Measurements from ENCODE around the gene PTPRE. TPM values are rescaled to one million over a fixed set of nuclear protein-coding genes. Genes with fewer than 3 reads are reported as not detected.

PTPRE gene
- total RNA-seq, 1 experiment from 2014 or later = 0.70 TPM

DNA sequence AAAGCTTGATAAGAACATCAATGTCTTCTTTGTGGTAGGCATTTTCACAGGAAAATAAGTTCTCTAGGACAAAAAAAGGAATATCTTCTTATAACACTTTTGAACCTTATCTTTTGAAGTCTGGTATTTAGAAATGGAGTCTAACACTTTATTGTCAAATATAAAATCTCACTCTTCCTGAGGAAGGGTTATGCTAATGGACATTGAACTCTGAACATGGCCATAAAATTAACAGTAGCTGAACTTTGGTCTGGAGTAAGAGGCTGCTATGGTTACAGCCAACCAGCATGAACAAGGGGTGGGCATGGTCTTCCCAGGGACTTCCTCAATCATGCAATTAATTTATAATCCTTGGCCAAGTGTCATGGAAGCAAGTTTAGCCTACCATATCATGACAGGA is 14.2 kb upstream of the PTPRE start, which contains the start of gene CLRN3:
Gene CLRN3 (minus strand): TSS at position 199 of the 400 bp plus-strand sequence. CDS start 157 bp downstream, at position 42.
- Histone ChIP-seq H2AFZ (ENCODE audit: low read length) (no peak within 1 kb of the TSS), H3K27me3 (ENCODE audit: insufficient read depth, low read length) (no peaks in the 10 kb centered on the region), H2AK5ac (ENCODE audit: insufficient read length, low read length) (no peak within 1 kb of the TSS), H3K79me1 (ENCODE audit: insufficient read depth, low read depth, low read length, poor library complexity, severe bottlenecking) (no peaks in the 10 kb centered on the region), H2BK12ac (ENCODE audit: insufficient read length, low read depth, low read length) (no peak within 1 kb of the TSS), H3K18ac (ENCODE audit: insufficient read length, low read depth, low read length) (no peak within 1 kb of the TSS), H3K27ac (ENCODE audit: insufficient read length, low read depth, low read length) (no peak within 1 kb of the TSS), H3K4ac (ENCODE audit: low read depth, low read length) (no peak within 1 kb of the TSS), H3K56ac (ENCODE audit: insufficient read length, low read depth, low read length) (no peak within 1 kb of the TSS), H3T11ph (ENCODE audit: low read length) (no peak within 1 kb of the TSS), H2BK20ac (ENCODE audit: low read depth, low read length, poor library complexity, severe bottlenecking) (no peak within 1 kb of the TSS), H2BK15ac (ENCODE audit: low read depth, low read length) (no peak within 1 kb of the TSS), H3K79me2 (ENCODE audit: insufficient read depth, low read length) (no peaks in the 10 kb centered on the region), H3K4me1 (ENCODE audit: insufficient read depth, low read length) (no peaks in the 10 kb centered on the region), H4K20me1 (ENCODE audit: control insufficient read depth, insufficient read depth, insufficient read length) (no peaks in the 10 kb centered on the region), H2BK120ac (ENCODE audit: low read depth, low read length, poor library complexity, severe bottlenecking) (no peak within 1 kb of the TSS), H4K91ac (ENCODE audit: insufficient read length, low read depth, low read length) (no peak within 1 kb of the TSS), H3K23ac (ENCODE audit: insufficient read length, low read depth, low read length) (no peak within 1 kb of the TSS), H3K9me3 (ENCODE audit: control insufficient read depth, low read depth, low read length) (no peaks in the 10 kb centered on the region), H4K8ac (replicated peaks; ENCODE audit: insufficient read length, low read depth, low read length) (no peak within 1 kb of the TSS), H3K4me2 (ENCODE audit: insufficient read depth, insufficient read length, low read length) (no peak within 1 kb of the TSS), H3K23me2 (ENCODE audit: insufficient read length, low read depth, low read length, poor library complexity, severe bottlenecking) (no peaks in the 10 kb centered on the region), H4K5ac (ENCODE audit: insufficient read length, low read depth, low read length) (no peak within 1 kb of the TSS), H2BK5ac (ENCODE audit: insufficient read length, low read length) (no peak within 1 kb of the TSS), H3K14ac (ENCODE audit: insufficient read depth, low read length) (no peak within 1 kb of the TSS), H3K9ac (ENCODE audit: extremely low read depth, insufficient read length, low read length) (no peak within 1 kb of the TSS)
- peaks cover 4% of the 10 kb centered on the region; the same call in 1 of the 2 replicates for H3K27me3 Mint-ChIP-seq (ENCODE audit: low read depth)
- no peak within 1 kb of the TSS for H3K4me3 Mint-ChIP-seq
- no peaks in the 10 kb centered on the region for H3K9me3 Mint-ChIP-seq
- no peaks in the 10 kb centered on the region for H3K4me1 Mint-ChIP-seq
- H3K36me3 Mint-ChIP-seq (ENCODE audit: insufficient read depth in 1 of 3, low read depth in 3 of 3) = no peaks in the 10 kb centered on the region
- no peak for DNase-seq
- H3K27ac Mint-ChIP-seq = no peak within 1 kb of the TSS
- TF ChIP-seq, protein P1, sequence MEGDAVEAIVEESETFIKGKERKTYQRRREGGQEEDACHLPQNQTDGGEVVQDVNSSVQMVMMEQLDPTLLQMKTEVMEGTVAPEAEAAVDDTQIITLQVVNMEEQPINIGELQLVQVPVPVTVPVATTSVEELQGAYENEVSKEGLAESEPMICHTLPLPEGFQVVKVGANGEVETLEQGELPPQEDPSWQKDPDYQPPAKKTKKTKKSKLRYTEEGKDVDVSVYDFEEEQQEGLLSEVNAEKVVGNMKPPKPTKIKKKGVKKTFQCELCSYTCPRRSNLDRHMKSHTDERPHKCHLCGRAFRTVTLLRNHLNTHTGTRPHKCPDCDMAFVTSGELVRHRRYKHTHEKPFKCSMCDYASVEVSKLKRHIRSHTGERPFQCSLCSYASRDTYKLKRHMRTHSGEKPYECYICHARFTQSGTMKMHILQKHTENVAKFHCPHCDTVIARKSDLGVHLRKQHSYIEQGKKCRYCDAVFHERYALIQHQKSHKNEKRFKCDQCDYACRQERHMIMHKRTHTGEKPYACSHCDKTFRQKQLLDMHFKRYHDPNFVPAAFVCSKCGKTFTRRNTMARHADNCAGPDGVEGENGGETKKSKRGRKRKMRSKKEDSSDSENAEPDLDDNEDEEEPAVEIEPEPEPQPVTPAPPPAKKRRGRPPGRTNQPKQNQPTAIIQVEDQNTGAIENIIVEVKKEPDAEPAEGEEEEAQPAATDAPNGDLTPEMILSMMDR (conservative IDR thresholded peaks at IDR 0.05) = no peak

All from H9 (cell line).